Measurements from ENCODE around the gene KCNC3. TPM values are rescaled to one million over a fixed set of nuclear protein-coding genes. Genes with fewer than 3 reads are reported as not detected.

KCNC3 gene
- polyA plus RNA-seq, 1 donor from 2014 or later, result 0.97 TPM

DNA sequence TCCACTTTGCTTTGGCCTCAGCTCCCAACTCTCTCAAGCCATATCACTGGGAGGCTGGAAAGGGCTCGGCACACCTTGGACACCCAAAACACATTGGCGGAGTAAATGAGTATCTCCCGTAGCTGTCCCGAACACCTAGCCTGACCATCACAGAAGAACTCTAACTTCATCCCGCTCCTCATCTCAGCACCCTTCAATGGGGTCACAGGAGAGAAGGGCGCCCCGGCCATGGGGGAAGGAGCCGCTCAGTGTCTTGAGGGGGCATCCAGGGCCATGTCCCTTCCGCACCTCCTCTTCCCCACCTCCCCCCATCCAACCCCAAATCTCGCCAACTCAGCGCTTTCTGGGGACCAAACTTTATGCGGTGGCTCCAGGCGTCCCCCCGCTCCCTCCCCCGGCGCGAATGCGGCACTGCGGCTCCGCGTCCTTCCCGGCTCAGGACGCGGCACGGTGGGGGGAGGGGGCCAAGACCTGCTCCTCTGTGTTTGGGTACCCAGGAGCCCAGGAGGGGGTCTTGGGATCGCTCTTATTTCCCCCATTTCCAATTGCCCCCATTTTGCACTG lies 3.0 kb downstream of the KCNC3 start:
- no peaks in the 10 kb centered on the region for H3K9me3 ChIP-seq (ENCODE audit: low read length)
- H4K20me1 ChIP-seq (ENCODE audit: insufficient read depth), result no peaks in the 10 kb centered on the region
- H3F3A ChIP-seq (ENCODE audit: insufficient read depth, low read length, poor library complexity, severe bottlenecking), result no peaks in the 10 kb centered on the region
- no peak overlapping the region for H2AFZ ChIP-seq (ENCODE audit: low read depth, low read length)
- H3K4me2 ChIP-seq (ENCODE audit: low read length), result peak overlapping the region; percentile 78
- TF ChIP-seq MXI1 (conservative IDR thresholded peaks at IDR 0.05; ENCODE audit: poor library complexity, severe bottlenecking) (no peak), POLR2AphosphoS5 (IDR thresholded peaks at IDR 0.05) (no peak), RAD21 (conservative IDR thresholded peaks at IDR 0.05) (no peak), EP300 (conservative IDR thresholded peaks at IDR 0.05; ENCODE audit: poor library complexity, severe bottlenecking) (no peak), SMC3 (conservative IDR thresholded peaks at IDR 0.05; ENCODE audit: poor library complexity) (no peak), EZH2 (IDR thresholded peaks at IDR 0.05; ENCODE audit: borderline replicate concordance, insufficient read depth, low read length, poor library complexity, severe bottlenecking) (no peak), TAF1 (IDR thresholded peaks at IDR 0.05; ENCODE audit: low read depth) (no peak)
- TF ChIP-seq, protein P1, sequence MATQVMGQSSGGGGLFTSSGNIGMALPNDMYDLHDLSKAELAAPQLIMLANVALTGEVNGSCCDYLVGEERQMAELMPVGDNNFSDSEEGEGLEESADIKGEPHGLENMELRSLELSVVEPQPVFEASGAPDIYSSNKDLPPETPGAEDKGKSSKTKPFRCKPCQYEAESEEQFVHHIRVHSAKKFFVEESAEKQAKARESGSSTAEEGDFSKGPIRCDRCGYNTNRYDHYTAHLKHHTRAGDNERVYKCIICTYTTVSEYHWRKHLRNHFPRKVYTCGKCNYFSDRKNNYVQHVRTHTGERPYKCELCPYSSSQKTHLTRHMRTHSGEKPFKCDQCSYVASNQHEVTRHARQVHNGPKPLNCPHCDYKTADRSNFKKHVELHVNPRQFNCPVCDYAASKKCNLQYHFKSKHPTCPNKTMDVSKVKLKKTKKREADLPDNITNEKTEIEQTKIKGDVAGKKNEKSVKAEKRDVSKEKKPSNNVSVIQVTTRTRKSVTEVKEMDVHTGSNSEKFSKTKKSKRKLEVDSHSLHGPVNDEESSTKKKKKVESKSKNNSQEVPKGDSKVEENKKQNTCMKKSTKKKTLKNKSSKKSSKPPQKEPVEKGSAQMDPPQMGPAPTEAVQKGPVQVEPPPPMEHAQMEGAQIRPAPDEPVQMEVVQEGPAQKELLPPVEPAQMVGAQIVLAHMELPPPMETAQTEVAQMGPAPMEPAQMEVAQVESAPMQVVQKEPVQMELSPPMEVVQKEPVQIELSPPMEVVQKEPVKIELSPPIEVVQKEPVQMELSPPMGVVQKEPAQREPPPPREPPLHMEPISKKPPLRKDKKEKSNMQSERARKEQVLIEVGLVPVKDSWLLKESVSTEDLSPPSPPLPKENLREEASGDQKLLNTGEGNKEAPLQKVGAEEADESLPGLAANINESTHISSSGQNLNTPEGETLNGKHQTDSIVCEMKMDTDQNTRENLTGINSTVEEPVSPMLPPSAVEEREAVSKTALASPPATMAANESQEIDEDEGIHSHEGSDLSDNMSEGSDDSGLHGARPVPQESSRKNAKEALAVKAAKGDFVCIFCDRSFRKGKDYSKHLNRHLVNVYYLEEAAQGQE (IDR thresholded peaks at IDR 0.05; ENCODE audit: borderline replicate concordance), result no peak
- TF ChIP-seq, protein P2, sequence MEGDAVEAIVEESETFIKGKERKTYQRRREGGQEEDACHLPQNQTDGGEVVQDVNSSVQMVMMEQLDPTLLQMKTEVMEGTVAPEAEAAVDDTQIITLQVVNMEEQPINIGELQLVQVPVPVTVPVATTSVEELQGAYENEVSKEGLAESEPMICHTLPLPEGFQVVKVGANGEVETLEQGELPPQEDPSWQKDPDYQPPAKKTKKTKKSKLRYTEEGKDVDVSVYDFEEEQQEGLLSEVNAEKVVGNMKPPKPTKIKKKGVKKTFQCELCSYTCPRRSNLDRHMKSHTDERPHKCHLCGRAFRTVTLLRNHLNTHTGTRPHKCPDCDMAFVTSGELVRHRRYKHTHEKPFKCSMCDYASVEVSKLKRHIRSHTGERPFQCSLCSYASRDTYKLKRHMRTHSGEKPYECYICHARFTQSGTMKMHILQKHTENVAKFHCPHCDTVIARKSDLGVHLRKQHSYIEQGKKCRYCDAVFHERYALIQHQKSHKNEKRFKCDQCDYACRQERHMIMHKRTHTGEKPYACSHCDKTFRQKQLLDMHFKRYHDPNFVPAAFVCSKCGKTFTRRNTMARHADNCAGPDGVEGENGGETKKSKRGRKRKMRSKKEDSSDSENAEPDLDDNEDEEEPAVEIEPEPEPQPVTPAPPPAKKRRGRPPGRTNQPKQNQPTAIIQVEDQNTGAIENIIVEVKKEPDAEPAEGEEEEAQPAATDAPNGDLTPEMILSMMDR (IDR thresholded peaks at IDR 0.05; ENCODE audit: poor library complexity, severe bottlenecking), result no peak
- peak overlapping the region; percentile 71 for H3K4me3 ChIP-seq (ENCODE audit: low read length)
- H3K27ac ChIP-seq (ENCODE audit: low read length), result no peak overlapping the region
- H3K27me3 ChIP-seq (ENCODE audit: insufficient read depth, low read depth, low read length), result peaks cover 18% of the 10 kb centered on the region
- H3K9ac ChIP-seq (ENCODE audit: low read length), result peak overlapping the region; percentile 69
- H3K36me3 ChIP-seq (ENCODE audit: insufficient read depth, low read length), result no peaks in the 10 kb centered on the region
- H3K79me2 ChIP-seq (replicated peaks; ENCODE audit: insufficient read depth, low read length), result no peaks in the 10 kb centered on the region
- no peaks in the 10 kb centered on the region for H3K9me2 ChIP-seq (ENCODE audit: insufficient read depth, low read length)

DNA sequence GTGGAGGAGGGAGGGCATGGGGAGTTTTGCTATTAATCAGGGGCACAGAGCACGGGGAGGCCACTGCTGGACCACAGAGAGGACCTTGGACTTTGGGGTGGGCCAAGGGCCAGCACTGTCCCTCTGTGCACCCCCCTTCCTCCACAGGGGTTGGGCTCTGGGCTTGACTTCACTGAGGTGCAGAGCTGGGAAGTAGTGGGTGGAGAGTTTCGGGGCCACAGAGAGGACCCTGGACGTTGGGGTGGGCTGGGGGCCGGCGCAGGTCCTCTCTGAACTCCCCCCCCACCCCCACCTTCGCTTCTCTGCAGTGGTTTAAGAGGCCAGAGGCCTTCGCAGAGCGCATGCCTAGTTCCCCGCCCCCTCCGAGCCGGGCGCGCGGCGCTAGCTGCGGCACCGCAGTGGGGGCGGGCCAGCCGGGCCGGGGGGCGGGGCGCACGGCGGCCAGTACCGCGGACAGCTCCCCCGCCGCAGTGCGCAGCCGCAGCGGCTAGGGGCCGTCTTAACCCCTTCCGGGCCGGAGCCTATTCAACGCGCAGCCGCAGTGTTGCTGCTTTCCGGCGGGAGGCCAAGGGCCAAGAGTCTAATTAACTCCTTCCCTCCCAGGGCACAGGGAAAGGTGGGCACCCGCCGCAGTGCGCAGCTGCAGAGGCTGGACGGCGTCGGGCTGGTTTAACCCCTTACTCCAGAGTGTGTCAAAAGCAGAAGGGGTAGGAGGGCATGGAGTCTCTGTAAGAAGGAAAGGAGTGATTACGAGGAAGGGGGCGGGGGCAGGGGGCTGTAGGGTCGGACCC lies 3.7 kb downstream of the KCNC3 start:
- Histone ChIP-seq H3K4me3 (ENCODE audit: low read length) (peak overlapping the region; percentile 71), H3K9ac (ENCODE audit: low read length) (peak overlapping the region; percentile 69), H3K4me2 (ENCODE audit: low read length) (peak overlapping the region; percentile 80), H2AFZ (ENCODE audit: low read depth, low read length) (peak overlapping the region; percentile 51), H3F3A (ENCODE audit: insufficient read depth, low read length, poor library complexity, severe bottlenecking) (no peaks in the 10 kb centered on the region), H3K27ac (ENCODE audit: low read length) (peak overlapping the region; percentile 51), H3K9me3 (ENCODE audit: low read length) (no peaks in the 10 kb centered on the region), H3K79me2 (replicated peaks; ENCODE audit: insufficient read depth, low read length) (no peaks in the 10 kb centered on the region), H3K27me3 (ENCODE audit: insufficient read depth, low read depth, low read length) (peaks cover 18% of the 10 kb centered on the region), H4K20me1 (ENCODE audit: insufficient read depth) (no peaks in the 10 kb centered on the region), H3K9me2 (ENCODE audit: insufficient read depth, low read length) (no peaks in the 10 kb centered on the region), H3K36me3 (ENCODE audit: insufficient read depth, low read length) (no peaks in the 10 kb centered on the region)
- TF ChIP-seq MXI1 (conservative IDR thresholded peaks at IDR 0.05; ENCODE audit: poor library complexity, severe bottlenecking) (peak; percentile 38), TAF1 (IDR thresholded peaks at IDR 0.05; ENCODE audit: low read depth) (no peak), EP300 (conservative IDR thresholded peaks at IDR 0.05; ENCODE audit: poor library complexity, severe bottlenecking) (peak; percentile 41)
- TF ChIP-seq, protein P1 (IDR thresholded peaks at IDR 0.05; ENCODE audit: borderline replicate concordance), result peak; percentile 90
- TF ChIP-seq, protein P2 (IDR thresholded peaks at IDR 0.05; ENCODE audit: poor library complexity, severe bottlenecking), result no peak
